Astrocyte of the spinal cord (primary cell): ENCODE data around the gene PDCD6IP.
"Not testable (repeated sequence)": the region's sequence is repeated elsewhere in the genome, so short reads cannot be mapped to it uniquely, and the experiment has no call there.

ENCODE experiments used
- DNase-seq: peaks from one replicate; pipeline ENCODE4 v3.0.0; 2011; ENCODE audit warnings: low read depth, low spot score
- H3K4me3 ChIP-seq: 2 replicates; pipeline ENCODE4 v1.5.1; 2011; ENCODE audit warnings: low read depth, mild to moderate bottlenecking, low read length, moderate library complexity
- in situ Hi-C: cut with HindIII; loops from 2 replicates; pipeline ENCODE4 v1.10.0; 2017; ENCODE audit warnings: low sequenced_read_pairs
- TF ChIP-seq, protein P1 (sequence below): IDR thresholded peaks from 2 replicates; pipeline ENCODE4 v1.5.1; 2012; ENCODE audit warnings: low read depth, mild to moderate bottlenecking, low read length, inconsistent platforms

Gene PDCD6IP

DNA sequence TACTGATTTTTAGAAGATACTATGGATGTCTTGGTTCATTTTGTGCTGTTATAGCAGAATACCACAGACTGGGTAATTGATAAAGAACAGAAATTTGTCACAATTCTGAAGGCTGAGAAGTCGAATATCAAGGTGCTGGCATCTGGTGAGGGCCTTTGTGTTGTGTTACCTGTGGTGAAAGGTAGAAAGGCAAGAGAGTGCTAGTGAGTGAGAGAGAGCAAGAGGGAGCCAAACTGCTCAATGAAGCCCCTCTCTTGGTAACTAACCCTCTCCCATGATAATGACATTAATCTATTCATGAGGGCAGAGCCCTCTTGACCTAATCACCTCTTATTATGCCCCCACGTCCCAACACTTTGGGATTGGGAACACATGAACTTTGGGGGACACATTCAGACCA, 31.3 kb downstream of the PDCD6IP start:
- no peak overlapping the region for H3K4me3 ChIP-seq
- in situ Hi-C loops = no loop called here
- TF ChIP-seq, protein P1, sequence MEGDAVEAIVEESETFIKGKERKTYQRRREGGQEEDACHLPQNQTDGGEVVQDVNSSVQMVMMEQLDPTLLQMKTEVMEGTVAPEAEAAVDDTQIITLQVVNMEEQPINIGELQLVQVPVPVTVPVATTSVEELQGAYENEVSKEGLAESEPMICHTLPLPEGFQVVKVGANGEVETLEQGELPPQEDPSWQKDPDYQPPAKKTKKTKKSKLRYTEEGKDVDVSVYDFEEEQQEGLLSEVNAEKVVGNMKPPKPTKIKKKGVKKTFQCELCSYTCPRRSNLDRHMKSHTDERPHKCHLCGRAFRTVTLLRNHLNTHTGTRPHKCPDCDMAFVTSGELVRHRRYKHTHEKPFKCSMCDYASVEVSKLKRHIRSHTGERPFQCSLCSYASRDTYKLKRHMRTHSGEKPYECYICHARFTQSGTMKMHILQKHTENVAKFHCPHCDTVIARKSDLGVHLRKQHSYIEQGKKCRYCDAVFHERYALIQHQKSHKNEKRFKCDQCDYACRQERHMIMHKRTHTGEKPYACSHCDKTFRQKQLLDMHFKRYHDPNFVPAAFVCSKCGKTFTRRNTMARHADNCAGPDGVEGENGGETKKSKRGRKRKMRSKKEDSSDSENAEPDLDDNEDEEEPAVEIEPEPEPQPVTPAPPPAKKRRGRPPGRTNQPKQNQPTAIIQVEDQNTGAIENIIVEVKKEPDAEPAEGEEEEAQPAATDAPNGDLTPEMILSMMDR = no peak
- DNase-seq = no peak

DNA sequence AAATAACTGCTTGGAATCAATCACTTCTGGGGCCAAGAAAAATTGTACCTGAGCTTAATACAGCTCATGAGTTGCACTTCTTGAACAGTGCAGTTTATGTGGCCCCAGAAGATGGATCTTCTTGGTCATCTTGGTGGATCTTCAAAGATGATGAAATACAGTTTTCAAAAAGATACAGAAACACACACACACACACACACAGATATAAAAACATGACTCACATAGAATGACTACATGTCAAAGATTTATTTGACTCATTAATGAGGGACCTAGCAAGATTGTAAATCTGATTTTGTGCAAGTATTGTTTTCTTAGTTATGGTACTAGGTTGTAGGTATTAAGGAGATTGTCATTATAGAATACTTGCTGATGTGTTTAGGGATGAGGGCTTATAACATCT, 32.6 kb downstream of the PDCD6IP start:
- no peak overlapping the region for H3K4me3 ChIP-seq
- TF ChIP-seq, protein P1 = no peak
- in situ Hi-C loops = no loop called here
- DNase-seq = no peak

DNA sequence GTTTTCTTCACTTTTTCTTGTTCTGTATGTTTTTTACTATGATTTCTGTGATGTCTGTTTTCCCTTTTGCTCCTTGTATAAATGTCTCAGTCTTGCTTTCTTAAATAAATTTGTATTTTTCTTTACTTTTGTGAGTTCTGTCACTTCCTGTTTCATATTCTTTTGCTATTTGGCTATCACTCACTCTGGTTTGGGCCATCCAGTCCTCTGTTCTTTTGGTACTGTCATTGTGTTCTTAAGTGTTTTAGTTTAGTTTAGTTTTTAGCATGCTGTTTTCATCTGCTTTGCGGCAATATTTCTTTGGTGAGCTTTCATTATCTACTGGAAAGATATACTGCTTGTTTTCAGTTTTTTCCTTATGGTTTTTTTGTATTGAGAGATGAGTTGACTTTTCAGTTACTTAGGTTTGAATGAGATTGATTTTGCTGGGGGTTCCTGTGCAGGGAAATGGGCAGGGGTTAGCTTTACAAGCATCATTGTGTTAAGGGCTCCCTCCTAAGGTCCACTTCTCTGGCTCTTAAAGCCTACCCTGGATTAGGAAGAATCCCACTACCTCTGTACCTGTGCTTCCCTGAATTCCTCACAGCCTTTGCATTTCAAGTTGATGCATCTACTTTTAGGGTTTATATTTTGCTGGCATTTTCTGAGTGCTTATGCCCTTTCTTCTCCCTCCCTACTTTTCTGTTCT, 35.1 kb downstream of the PDCD6IP start:
- in situ Hi-C loops = no loop called here
- TF ChIP-seq, protein P1 = no peak

DNA sequence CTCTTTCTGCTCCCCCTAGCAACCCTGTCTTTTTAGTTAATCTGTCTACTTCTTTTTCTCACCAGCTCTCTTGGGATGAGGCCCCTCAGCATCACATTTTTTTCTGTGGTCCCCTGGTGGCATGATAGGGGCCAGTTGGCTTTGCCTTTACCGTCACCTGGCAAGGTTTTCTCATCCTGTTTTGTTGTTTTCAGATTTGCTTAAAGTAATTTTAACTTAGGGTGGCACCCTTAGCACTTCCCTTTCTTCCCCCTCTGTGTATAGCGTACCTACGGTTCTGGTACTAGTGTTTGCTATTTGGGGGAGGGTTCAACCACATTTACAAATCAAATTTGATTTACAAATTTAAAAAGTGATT, 35.6 kb downstream of the PDCD6IP start:
- DNase-seq = no peak
- no peak overlapping the region for H3K4me3 ChIP-seq
- TF ChIP-seq, protein P1 = no peak
- in situ Hi-C loops = no loop called here

More for the DNA sequence above, 35.1 kb downstream of the PDCD6IP start:
- DNase-seq = no peak
- H3K4me3 ChIP-seq = no peak overlapping the region

DNA sequence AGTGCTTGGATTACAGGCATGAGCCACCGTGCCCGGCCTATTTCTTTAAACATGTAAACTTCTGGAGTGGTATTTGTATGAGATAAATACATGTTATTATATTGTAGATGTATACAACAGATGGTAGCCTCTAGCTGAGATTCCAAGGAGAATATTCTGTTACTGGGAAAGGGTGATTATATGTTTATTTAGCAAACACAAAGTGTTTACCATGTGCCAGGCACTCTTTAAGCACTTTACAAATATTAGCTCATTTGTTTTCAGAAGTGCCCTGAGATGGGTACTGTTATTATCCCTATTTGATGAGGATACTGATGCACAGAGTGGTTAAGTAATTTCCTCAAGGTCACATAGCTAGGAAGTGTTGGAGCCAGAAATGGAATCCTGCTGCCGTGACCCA, 38.8 kb downstream of the PDCD6IP start:
- in situ Hi-C loops, DNase-seq, H3K4me3 ChIP-seq: not testable (repeated sequence)

DNA sequence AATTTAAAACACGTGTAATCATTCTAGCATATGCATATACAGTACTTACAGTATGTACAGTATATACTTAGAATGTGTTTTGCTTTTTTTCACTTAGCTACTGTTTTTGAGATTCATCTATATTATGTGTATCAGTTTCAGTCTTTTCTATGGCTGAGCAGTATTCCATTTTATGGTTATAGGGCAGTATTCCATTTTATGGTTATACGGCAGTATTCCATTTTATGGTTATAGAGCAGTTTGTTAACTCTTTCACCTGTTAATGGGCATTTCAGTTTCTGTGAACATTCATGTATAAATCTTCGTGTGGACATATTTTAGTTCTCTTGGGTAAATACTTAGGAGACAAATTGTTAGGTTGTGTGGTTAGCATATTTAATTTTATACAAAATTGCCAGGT, 40.9 kb downstream of the PDCD6IP start:
- H3K4me3 ChIP-seq = no peak overlapping the region
- DNase-seq = no peak
- in situ Hi-C loops = no loop called here
- TF ChIP-seq, protein P1 = no peak

DNA sequence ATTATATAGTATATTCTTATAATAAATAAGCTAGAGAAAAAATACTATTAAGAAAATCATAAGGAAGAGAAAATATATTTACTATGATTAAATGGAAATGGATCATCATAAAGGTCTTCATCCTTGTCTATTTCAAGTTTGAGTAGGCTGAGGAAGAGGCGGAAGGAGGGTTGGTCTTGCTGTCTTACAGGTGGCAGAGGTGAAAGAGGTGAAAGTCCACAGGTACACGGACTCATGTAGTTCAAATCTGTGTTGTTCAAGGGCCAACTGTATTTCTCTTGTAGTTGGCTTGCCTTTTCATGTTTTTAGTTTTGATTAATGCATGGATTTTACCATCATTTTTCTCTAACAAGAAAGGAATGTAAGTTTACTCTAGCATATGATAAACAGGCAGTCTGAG, 41.7 kb downstream of the PDCD6IP start:
- H3K4me3 ChIP-seq = no peak overlapping the region
- in situ Hi-C loops = no loop called here
- TF ChIP-seq, protein P1 = no peak
- no peak for DNase-seq
